ENCODE results near the gene LMOD3.

LMOD3 gene

DNA sequence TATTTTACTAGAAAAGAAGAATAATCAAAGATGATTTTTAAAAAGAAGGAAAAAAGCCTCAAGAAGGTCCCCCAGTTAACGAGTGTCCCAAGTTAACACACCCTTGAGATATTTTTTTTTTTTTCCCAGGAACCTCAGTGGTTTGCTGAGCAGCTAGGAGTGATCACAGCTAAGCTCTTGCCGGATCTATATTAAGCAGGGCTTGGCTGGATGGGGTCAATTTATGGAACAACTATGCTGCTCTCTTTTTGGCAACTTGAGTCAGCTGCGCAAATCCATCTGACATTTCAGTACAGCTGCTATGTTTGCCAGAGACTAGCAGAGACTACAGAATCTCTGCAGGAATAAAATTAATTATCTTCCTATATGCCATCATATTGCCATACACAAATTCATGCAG, at the start of gene LMOD3:
LMOD3 (minus strand) TSS at position 193 of the 400 bp plus-strand sequence. CDS start 209 bp downstream, outside the sequence.
- no peak for DNase-seq

DNA sequence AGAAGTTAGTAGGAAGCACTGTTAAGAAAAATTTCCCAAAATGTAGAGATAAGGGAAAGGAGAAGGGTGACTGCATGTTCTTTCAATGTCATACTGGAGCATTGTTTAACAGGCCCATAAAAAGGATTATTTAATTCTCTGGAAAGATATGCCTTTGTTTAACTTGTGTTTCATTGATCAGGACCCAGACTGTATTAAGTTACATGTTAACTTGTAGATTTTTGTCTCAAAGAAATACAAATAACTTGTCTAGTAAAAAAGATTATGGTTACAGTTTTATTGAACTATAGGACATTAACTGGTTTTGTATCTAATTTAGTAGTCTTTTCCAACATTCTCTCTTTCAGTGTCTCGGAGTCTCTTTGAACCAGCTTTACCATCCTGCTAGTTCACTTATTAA, 49.7 kb upstream of the LMOD3 start:
- no peak for DNase-seq

- no peak for DNase-seq
Measured at GRCh38 chr3:69166446-69166845, 44.1 kb upstream of the LMOD3 start.

DNA sequence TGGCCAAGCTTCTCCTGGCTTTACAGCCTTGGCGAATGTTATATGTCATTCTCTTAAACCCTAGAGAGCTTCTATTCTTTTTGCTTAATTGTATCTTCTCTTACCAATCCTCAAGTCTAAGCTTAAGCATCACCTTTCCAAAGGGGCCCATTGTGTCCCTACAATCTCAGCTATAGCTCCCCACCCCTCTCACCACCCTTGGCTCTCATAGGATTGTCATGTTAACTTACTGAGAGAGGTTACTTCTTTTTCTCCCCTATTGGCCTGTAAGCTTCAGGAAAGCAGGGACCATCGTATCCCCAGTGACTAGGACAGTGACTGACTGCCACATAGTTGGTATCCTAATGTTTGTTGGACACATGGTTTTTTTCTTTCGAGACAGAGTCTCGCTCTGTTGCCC, 43.3 kb upstream of the LMOD3 start:
- no peak for DNase-seq

GRCh38 chr3:69164296-69164695, 41.9 kb upstream of the LMOD3 start:
- DNase-seq = no peak

DNA sequence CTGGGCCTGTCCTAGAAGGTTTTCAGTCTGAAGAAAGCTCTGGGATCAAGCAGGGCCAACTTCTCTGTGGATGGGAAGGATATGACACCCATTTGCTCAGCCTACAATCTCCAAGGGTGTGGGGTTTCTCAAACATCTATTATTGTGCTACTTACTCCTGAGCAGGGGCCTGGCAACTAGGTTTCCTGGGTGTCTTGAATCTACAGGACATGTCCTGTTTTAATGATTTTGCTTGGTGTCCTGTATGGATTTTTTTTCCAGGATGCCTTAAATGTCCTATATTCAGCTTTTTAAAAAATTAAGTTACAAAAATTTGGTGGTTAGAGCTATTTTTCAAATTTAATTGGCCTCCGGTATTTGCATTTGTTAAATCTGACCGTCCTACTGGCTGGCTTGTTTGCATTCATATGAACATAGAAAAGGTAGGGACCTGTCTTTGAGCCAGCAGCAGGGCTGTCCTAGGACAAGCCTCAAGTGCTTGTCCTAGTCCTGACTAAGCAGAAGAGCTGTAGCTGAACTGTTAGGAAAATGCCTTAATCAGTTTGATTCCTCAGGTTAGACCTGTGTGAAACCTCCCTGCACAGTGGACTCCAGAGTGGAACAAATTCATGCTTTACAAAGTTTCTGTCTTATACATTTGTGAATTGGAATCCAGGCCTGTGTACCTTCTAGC, 40.0 kb upstream of the LMOD3 start:
- no peak for DNase-seq

DNA sequence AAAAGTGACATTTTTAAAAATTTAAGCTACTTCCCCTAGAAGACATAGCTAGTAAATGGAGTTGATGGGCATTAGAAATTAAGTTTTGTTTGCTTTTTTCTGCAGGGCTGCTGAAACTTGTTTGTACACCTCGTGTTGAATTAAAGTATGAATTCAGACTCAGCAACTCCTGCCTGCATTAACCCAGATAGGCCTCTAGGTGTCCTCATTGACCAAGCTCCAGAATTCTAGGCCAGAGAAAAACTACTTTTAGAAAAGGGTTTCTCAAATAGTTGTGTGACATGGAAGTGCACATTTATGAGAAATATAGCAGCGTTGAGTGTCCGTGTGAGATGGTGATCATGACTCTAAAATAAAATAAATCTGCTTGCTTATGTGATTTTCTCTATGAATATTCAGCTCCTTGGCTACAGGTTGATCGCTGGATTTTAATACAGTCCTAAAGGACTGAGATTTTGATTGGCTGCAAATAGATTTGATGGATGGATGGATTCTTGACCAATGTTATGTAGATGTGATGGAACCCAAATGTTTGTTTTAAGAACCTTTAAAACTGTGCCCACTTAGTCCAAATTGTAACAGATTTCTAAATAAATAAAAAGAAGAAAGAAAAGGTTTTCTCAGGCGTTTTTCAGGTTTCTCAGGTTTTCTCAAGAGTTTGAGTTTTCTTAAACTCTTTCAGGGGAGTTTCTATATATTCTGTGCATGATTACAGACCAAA, 39.4 kb upstream of the LMOD3 start:
- DNase-seq = peak; percentile 29 to 42

GRCh38 chr3:69160525-69160924, 38.1 kb upstream of the LMOD3 start:
- no peak for DNase-seq

DNA sequence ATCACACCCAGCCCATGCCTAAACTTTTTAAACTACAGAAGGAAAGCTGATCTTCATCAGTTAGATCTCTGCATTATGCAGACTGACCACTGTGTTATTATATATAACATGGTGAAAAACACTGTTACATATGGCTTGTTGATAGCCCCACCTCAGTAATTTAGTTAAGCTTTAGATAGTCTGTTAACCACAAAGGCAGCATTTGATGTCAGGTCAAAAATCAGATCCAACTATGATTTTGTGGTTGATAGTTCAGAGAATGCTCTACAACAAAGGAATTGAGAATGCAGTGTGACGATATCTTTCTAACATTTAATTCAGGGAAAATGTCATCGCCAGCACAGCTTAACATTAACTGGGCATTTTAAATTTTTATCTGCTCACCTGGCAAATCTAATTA, 37.7 kb upstream of the LMOD3 start:
- DNase-seq = no peak

DNA sequence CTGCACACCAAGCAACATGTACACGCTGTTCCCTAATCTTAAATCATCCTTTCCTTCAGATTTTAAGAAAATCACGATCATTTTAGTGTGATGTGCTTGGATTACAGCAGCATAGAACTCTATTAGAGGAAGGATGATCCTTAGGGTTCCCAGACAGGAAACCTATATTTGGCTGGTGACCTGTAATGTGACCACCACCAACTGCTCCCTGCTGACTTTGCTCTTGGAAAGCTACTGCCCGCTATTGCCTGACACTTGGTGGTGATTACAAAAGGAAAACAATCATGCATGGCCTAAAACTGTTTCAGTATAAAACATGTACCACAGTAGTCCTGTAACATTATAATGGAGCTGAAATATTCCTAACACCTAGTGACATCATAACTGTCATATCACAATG, 27.2 kb upstream of the LMOD3 start:
- no peak for DNase-seq

- DNase-seq = no peak
Measured at GRCh38 chr3:69145688-69146087, 23.3 kb upstream of the LMOD3 start.

DNA sequence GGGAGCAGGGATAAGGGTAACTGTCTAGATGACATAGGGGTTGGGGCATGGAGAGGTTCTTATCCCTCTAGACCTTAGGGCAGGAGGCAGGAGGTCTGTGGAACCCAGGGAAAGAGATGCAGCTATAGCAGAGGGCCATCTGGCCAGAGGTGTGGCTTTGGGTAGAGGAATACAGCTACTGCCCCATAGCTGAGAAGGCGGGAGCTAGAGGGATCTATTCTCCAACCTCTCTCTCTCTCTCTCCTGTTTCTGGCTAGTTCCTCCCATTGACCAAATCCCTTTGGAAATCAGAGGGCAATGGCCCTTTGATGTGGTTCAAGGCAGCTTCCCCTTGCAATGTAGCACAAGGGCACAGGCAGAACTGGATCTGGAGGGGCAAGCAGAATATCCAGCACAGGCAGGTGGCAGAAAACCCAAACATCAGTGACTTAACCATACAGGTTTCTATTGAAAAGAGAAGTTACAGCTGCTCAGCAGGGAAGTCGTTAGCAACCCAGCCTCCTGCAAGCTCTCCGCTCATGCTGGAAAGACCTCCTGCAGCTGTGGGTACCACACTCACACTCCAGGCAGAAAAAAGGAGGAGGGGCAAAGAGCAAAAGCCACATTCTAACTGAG, 22.3 kb upstream of the LMOD3 start:
- no peak for DNase-seq

DNA sequence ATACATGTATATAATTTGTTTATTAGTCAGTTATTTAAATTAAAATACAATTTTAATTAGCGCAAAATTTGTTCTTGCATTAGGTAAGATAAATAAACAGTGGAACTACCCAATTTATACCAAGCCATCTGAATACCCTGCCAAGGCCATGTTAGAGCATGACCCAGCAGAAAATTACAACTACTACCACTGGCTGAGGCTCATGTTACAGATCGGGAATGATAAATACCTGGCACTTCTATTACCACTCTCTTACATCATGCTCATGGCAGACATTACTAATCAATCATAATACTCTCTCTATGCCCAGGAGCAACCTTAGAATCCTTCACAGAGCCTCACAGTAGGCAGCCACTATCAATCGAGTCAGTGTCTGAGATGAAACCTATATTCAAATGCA, 21.2 kb upstream of the LMOD3 start:
- no peak for DNase-seq

- no peak for DNase-seq
Measured at GRCh38 chr3:69142797-69143454, 20.5 kb upstream of the LMOD3 start.

DNA sequence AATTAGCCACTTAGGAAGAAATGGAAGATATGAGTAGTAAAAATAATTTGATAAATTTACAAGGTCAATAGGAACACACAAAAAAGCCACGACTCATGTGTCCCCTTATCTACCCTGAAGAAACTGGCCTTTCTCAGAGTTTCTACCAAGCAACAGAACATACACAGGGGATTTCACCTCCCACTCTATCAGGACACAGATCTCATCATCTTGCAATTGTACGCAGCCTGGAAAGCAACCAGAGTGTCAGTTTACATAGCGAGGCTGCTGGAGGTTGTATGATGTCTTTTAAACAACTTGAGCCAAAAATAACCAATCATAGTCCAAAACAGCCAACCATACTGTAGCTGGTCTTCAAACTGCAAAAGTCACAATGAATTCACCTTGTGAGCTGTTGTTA, 19.7 kb upstream of the LMOD3 start:
- DNase-seq = no peak

DNA sequence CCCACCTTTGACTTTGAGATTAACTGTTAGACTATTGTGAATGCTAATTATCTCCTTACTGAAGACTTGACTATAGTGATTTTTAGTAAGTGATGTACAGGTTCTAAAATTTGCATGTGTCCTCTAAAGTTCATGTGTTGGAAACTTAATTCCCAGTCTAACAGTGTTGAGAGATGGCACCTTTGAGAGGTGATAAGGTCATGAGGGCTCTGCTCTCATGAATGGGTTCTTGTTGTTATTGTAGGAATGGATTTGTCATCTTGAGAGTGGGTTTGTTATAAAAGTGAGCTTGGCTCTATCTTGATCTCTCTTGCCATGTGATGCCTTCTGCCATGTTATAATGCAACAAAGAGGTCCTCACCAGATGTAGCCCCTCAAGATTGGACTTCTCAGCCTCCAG, 18.9 kb upstream of the LMOD3 start:
- no peak for DNase-seq

DNA sequence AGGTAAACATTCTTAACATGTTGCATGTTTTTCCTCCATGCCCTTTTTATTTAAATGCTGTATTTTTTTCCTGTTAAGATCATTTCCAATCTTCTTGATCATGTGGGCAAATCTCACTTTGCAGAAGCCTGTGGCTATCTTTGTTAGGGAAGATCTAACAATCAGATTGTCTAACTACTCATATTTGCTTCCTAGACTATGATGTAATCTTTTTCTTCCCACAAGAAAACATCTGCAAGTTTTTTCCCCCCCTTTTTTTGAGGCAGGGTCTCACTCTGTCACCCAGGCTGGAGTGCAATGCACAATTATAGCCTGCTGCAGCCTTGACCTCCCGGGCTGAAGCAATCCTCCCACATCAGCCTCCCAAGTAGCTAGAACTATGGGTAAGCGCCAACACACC, 15.0 kb upstream of the LMOD3 start:
- no peak for DNase-seq

GRCh38 chr3:69137005-69137404, 14.6 kb upstream of the LMOD3 start:
- no peak for DNase-seq

- no peak for DNase-seq
Measured at GRCh38 chr3:69130689-69131088, 8.3 kb upstream of the LMOD3 start.

DNA sequence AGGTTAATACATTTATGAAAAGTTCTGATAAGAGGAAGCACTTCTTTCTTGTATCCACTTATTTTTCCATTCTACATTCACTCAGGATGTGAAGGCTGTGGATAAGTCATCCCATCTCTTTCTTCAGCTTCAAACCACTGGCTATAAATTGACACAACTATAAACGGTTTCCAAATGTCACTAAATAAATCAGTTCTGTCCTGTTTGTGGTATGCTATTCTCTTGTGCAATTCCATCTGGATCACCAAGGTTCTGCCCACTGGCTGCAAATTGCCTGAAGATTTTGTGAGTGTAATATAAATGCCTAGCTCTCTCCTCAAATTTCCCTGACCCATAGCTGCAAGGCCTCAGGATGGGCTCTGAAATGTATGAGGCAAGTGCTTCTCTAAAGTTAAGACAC, 7.1 kb upstream of the LMOD3 start:
- no peak for DNase-seq

DNA sequence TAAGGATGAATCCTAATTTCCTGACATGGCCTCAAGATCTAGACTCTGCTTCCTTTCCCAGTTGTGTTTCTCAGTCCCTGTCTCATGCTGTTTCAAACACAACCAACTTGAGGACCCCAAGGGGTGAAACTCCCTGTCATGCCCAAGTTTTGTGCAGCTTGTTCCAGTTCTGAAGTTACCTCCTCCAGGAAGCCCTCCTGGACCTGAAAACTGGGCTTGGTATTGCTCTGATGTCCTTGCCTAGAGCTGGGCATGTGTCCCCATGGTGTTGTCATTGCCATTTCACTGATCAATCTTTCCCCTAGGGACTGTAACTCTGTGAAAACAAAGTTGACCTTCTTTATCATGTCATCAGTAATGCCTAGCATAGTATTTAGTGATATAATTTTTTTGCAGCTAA, 6.1 kb upstream of the LMOD3 start:
- no peak for DNase-seq

DNA sequence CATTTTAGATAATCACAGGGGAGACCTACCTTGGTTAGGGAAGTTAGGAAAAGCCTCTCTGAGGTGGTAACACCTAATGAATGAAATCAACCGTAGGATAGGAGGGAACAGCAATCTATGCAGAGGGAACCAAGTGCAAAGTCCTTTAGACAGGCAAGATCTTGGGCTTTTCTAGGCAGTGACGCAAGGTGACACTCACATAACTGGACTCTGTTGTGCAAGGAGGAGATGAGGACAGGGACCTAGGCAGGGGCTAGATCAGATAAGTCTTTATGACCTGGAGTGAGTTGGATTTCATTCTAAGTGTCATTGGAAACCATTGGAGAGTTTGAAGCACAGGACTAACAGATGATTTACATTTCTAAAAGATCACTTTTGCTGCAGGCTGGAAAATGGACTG, 4.6 kb upstream of the LMOD3 start:
- DNase-seq = no peak

DNA sequence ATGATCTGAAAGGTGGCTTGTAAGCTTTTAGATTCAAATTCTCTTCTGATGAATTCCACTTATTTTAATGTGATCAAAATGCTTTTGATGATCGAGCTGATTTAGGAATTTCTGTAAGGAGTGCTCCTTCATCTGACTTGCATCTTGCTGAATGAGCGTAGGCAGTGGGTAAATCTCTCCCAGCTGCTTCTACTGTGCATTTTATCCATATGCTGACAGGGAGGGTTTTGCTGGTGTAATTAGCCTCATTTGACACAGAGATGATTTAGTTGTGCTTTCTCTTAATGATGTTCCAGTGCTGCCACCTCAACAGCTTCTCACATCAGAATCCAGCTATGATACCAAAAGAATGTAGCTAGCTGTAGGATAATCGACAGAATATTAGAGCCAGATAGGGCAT, 3.8 kb upstream of the LMOD3 start:
- DNase-seq = no peak

- no peak for DNase-seq
Measured at GRCh38 chr3:69121950-69122349, 445 bp downstream of the LMOD3 start.

All from activated CD4-positive, alpha-beta T cell treated with anti-CD3 and anti-CD28 coated beads for 4 hours (primary cell).